Fibroblast of villous mesenchyme (primary cell): ENCODE data around the gene PI4KB. TPM values are rescaled to one million over a fixed set of nuclear protein-coding genes. Genes with fewer than 3 reads are reported as not detected.

Source experiments
- DNase-seq: peaks from one replicate; pipeline ENCODE4 v3.0.0-alpha.2; 2010; ENCODE audit warnings: low read depth
- H3K4me3 ChIP-seq: 2 replicates; pipeline ENCODE4 v1.5.1; 2011; ENCODE audit warnings: low read depth, mild to moderate bottlenecking, low read length
- total RNA-seq: library from RNA; depleted of rRNA; stranded (reverse); fragments of >200 nt; gene quantifications from 2 replicates; pipeline ENCODE4 v1.2.3, GENCODE V29; 2012
- TF ChIP-seq, protein P1 (sequence below): IDR thresholded peaks from 2 replicates; pipeline ENCODE4 v1.5.1; 2012; ENCODE audit warnings: low read depth, mild to moderate bottlenecking, low read length; ENCODE audit not compliant: insufficient read depth

PI4KB gene
- total RNA-seq, 1 donor, result 85.5 TPM

DNA sequence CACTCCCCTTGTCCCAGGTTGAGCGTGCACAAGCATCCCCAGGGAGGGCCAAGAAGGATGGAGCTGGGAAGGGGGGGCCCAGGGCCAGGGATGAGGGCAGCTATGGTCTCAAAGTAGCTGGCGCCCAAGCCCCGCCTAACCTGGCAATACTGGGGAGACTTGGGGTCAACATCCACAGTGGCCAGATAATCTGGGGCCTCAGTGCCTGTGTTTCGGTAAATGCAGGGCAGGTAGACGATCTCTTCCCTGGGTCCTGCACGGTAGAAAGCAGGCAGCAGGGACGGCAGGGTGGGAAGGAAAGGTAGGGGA, 42.0 kb upstream of the PI4KB start:
- TF ChIP-seq, protein P1, sequence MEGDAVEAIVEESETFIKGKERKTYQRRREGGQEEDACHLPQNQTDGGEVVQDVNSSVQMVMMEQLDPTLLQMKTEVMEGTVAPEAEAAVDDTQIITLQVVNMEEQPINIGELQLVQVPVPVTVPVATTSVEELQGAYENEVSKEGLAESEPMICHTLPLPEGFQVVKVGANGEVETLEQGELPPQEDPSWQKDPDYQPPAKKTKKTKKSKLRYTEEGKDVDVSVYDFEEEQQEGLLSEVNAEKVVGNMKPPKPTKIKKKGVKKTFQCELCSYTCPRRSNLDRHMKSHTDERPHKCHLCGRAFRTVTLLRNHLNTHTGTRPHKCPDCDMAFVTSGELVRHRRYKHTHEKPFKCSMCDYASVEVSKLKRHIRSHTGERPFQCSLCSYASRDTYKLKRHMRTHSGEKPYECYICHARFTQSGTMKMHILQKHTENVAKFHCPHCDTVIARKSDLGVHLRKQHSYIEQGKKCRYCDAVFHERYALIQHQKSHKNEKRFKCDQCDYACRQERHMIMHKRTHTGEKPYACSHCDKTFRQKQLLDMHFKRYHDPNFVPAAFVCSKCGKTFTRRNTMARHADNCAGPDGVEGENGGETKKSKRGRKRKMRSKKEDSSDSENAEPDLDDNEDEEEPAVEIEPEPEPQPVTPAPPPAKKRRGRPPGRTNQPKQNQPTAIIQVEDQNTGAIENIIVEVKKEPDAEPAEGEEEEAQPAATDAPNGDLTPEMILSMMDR, result no peak

DNA sequence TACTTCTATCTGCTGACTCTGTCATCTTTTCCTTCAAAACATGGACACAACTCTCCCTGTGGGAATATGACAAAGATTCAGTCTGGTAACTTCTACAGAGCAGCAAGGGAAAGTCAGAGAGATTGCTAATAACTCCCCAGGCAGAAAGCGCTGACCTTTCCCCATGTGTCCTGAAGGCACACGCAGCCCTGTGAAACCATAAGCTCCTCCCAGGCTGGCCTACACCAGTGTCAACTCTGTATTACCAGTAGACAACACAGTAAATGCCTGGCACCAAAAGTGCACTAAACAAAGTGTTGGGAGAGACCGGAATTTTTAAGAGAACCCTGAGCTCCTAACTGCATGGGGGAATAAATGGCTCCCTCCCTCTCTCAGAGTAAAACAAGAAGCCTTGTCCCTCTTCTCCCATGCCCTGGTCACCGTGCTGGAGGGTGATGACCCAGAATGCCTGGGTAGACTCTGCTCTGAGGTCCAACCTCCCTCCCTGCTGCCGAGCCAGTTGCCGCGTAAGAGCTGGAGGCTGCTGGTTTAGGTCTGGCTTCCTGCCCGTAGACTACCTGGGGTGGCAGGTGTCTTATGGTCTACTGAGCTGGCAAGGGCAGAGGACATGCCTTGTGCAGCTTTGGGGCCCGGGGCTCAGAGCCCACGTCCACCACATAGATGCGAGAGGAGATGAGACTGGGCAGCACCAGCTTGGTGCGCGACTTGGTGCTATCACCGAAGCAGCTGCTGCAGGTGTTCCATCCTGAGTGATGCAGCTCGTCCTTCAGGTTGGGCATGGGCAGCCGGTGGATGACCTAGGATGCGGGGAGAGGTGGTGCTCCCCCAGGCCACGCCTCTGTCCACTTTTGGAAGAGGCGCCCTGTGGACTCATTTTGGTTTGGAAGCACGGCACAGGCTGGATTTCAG, 41.4 kb upstream of the PI4KB start:
- no peak for DNase-seq
- H3K4me3 ChIP-seq, result no peak overlapping the region
- TF ChIP-seq, protein P1, result no peak

More for the DNA sequence above, 42.0 kb upstream of the PI4KB start:
- no peak overlapping the region for H3K4me3 ChIP-seq
- DNase-seq, result no peak

GRCh38 chr1:151367658-151368392, 40.6 kb upstream of the PI4KB start:
- no peak overlapping the region for H3K4me3 ChIP-seq
- TF ChIP-seq, protein P1, result no peak
- DNase-seq, result peak; percentile 12

DNA sequence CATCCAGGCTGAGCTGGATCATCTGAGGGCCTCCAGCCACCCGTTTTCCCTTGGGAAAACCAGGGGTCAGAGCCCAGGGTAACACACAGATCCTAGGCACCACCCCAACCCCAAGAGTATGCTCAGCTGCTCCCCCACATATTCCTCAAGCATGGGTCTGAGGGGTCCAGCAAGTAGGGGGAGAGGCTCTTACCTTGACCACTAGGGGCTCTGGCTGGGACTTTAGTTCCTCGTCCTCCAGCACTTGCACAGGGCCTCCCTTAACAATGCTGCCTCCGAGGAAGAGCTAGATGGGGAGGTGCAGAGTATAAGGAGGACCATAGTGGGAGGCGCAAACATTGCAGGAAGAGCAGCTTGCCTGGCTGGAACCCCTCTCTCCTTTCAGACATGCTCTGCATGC, 37.8 kb upstream of the PI4KB start:
- no peak for DNase-seq
- TF ChIP-seq, protein P1, result no peak
- H3K4me3 ChIP-seq, result no peak overlapping the region

DNA sequence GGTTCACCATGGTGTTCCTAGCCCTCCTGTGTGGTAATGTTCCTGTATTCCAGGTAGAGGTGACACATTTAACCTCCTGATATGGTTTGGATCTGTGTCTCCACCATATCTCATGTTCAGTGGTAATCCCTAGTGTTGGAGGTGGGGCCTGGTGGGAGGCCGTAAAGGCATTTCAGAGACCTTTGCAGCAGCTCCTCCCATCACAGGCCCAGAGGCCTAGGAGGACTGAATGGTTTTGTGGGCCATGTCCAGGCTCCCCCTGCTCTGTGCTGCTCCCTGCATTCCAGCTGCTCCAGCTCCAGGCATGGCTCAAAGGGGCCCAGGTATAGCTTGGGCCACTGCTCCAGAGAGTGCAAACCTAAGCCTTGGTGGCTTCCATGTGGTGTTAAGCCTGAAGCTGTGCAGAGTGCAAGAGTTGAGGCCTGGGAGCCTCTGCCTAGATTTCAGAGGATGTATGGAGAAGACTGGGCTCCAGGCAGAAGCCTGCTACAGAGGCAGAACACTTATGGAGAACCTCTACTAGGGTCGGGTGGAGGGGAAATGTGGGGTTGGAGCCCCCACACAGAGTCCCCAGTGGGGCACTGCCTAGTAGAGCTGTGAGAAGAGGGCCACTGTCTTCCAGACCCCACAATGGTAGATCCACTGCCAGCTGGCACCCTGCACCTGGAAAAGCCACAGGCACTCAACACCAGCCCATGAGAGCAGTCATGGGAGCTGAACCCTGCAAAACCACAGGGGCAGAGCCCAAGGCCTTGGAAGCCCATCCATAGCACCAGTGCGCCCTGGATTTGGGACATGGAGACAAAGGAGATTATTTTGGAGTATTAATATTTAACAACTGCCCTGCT, 35.3 kb upstream of the PI4KB start:
- no peak for DNase-seq
- no peak overlapping the region for H3K4me3 ChIP-seq
- TF ChIP-seq, protein P1, result no peak

DNA sequence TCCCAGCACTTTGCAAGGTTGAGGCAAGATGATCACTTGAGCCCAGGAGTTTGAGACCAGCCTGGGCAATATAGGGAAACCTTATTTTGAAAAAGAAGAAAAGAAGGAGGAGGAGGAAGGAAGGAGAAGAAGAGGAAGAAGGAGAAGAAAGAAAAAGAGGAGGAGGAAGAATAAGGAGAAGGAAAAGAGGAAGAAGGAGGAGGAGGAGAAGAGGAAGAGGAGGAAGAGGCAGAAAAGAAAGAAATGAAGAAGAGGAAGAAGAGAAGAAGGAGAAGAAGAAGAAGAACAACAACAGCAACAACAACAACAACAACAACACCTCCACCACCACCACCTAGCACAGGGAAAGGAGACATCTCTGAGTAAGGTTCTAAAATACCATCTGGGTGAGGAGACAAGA, 34.7 kb upstream of the PI4KB start:
- no peak for DNase-seq
- H3K4me3 ChIP-seq, result no peak overlapping the region
- TF ChIP-seq, protein P1, result no peak
